ENCODE results near the gene COL15A1. TPM values are rescaled to one million over a fixed set of nuclear protein-coding genes. Genes with fewer than 3 reads are reported as not detected.

The COL15A1 gene
- total RNA-seq, 1 donor from 2014 or later: 0.06 TPM

DNA sequence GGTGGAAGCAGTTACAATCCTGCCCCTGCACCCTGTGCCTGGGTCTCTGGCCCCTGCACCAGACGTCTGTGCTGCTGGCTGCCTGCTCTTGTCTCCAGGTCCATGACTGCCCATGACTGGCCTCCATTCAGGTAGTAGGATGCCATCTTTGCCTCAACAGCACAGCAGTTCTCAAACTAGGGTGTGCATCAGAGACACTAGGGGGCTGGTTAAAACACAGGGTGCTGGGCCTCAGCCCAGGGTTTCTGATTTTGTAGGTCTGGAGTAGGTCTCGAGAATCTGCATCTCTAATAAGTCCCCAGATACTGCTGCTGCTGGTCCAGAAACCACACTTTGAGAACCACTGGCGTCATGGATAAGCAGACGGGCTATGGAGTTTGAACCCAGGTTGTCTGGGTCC is 24.0 kb downstream of the COL15A1 start:
- TF ChIP-seq, protein P1, sequence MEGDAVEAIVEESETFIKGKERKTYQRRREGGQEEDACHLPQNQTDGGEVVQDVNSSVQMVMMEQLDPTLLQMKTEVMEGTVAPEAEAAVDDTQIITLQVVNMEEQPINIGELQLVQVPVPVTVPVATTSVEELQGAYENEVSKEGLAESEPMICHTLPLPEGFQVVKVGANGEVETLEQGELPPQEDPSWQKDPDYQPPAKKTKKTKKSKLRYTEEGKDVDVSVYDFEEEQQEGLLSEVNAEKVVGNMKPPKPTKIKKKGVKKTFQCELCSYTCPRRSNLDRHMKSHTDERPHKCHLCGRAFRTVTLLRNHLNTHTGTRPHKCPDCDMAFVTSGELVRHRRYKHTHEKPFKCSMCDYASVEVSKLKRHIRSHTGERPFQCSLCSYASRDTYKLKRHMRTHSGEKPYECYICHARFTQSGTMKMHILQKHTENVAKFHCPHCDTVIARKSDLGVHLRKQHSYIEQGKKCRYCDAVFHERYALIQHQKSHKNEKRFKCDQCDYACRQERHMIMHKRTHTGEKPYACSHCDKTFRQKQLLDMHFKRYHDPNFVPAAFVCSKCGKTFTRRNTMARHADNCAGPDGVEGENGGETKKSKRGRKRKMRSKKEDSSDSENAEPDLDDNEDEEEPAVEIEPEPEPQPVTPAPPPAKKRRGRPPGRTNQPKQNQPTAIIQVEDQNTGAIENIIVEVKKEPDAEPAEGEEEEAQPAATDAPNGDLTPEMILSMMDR (conservative IDR thresholded peaks at IDR 0.05; ENCODE audit: low read depth, low read length): no peak
- DNase-seq (ENCODE audit: low read depth): no peak
- no peak overlapping the region for H3K4me3 ChIP-seq (ENCODE audit: low read depth, low read length)

DNA sequence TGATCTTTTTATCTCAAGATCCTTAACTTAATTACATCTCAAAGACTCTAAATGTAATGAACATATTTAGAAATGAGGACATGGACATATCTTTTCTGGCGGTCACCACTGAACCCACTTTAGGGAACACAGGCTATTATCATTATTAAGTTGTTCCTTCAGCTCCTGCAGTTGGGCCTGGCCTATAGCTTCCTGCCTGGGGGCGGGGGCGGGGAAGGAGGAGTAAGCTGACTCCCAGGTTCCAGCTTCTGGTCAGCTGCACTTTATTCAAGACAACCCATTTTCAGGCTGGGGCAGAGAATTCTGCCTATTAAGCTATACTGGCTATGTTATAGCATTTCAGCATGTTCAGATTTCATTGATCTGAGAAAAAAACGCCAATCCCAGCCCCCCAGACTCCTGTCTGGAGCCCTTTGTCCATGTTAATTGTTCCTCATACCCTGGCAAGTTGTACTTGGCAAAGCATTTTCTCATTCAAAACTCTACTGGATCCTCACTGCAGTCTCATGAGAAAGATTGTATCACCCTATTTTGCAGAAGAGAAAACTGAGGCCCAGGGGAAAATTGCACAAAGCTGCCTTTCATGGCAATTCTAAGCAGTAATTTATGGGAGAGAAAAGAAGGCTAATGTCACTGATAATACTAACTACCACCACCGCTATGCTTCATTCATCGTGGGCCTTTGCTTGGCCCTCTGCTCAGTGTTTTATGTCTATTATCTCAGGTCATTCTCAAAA is 25.1 kb downstream of the COL15A1 start:
- H3K4me3 ChIP-seq (ENCODE audit: low read depth, low read length): no peak overlapping the region
- TF ChIP-seq, protein P1 (conservative IDR thresholded peaks at IDR 0.05; ENCODE audit: low read depth, low read length): no peak
- DNase-seq (ENCODE audit: low read depth): no peak

DNA sequence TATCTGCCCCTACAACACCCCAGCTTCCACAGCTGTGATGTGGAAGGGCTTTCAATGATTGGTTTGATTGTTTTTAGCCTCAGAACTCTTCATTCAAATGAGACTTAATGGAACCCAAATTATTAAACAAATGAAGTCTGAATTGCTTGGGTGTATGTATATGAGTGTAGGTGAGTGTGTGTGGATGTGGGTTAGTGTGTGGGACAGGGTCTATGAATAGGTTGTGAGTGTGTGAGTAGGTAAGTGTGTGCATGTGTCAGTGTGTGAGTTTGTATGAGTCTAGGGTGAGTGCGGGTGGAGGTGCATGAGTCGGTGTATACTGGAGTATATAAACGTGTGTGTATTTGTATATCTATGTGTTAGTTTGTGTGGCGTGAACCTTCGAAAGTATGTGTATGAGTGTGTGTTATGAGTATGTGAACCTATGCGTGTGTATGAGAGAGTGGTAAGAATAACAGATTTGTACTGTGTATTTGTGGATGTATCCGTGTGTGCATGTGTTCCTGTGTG is 26.9 kb downstream of the COL15A1 start:
- H3K4me3 ChIP-seq (ENCODE audit: low read depth, low read length): no peak overlapping the region
- TF ChIP-seq, protein P1 (conservative IDR thresholded peaks at IDR 0.05; ENCODE audit: low read depth, low read length): no peak
- no peak for DNase-seq (ENCODE audit: low read depth)

DNA sequence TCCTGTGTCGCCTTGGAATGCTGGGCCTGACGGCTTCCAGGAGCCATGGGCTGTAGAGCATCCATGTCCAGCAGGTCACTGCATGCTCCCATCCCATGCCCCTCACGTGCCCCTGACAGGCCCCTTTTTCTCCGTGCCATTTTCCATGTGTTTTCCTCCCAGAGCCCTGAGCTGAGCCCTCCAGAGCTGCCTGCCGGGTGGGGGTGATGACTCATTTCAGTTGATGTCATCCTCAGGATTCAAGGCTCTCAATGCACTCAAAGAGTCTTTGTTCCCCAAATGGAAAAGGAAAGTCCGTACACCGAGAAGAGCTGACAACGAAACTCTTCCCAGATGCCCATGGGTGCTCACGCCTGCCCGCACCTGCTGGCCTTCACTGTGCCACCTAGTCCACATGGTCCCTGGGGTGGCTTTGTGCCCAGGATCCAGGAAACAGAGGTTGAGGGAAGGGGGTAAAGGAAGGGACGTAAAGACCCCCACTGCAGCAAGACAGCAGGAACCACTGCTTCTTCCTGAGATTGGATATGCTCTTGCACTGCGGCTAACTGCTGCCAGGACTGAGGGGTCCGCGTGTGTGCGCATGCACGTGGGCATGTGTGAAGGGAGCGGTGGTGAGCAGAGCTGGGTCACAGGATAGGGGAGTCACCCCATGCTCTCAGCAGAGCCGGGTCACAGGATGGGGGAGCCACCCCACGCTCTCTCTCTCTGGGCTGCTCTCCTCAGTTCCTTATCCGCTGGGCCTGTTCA is 27.6 kb downstream of the COL15A1 start:
- TF ChIP-seq, protein P1 (conservative IDR thresholded peaks at IDR 0.05; ENCODE audit: low read depth, low read length): no peak
- no peak for DNase-seq (ENCODE audit: low read depth)
- no peak overlapping the region for H3K4me3 ChIP-seq (ENCODE audit: low read depth, low read length)

DNA sequence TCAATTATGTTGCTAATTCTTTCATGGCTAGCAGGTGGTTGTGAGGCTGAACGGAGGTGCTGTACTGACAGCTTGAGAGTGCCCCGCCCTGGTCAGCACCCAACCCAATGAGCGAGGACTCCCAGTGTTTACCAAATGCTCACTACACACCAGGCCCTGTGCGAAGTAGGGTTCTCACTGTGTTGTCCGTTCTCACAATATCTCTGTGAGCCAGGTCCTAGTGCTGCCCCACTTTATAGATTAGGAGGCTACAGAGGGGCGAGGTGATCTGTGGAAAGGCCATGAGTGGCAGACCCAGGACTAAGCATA is 28.2 kb downstream of the COL15A1 start:
- TF ChIP-seq, protein P1 (conservative IDR thresholded peaks at IDR 0.05; ENCODE audit: low read depth, low read length): no peak

DNA sequence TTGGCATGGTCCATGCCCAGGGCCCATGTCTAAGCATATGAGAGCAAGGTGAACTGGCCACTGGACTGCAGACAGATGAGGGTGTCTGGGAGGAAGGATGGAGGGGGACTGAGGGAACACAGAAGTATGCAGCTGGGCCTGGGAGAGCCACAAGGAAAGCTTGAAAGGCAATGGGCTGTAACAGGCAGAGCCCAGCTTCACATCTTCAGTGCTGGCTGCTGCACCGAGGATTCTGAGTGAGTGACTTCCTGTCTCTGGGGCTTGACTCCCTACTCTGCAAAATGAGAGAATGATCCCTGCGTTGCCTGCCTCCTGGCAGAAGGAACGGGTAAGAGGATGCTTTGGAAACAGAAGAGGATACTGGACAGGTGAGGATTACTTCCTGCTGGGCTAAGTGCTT is 29.0 kb downstream of the COL15A1 start:
- no peak for DNase-seq (ENCODE audit: low read depth)
- TF ChIP-seq, protein P1 (conservative IDR thresholded peaks at IDR 0.05; ENCODE audit: low read depth, low read length): no peak
- H3K4me3 ChIP-seq (ENCODE audit: low read depth, low read length): no peak overlapping the region

More for the DNA sequence above, 28.2 kb downstream of the COL15A1 start:
- no peak overlapping the region for H3K4me3 ChIP-seq (ENCODE audit: low read depth, low read length)
- no peak for DNase-seq (ENCODE audit: low read depth)

Data from epithelial cell of proximal tubule (primary cell).